HG03565 (cell line): ENCODE results near the gene TRIP10.
A peak's percentile ranks its signal among the peaks of the same experiment; 100 is the strongest.

ENCODE experiments used
- ATAC-seq: cut with Tn5 transposase; IDR thresholded peaks from one replicate; pipeline ENCODE4 v1.9.1; 2021; ENCODE audit warnings: mild to moderate bottlenecking, moderate library complexity; ENCODE audit not compliant: unreplicated experiment

TRIP10 gene

GRCh38 chr19:6725513-6726231 is 13.8 kb upstream of the TRIP10 start:
- no peak for ATAC-seq

GRCh38 chr19:6728346-6728745 is 11.1 kb upstream of the TRIP10 start:
- no peak for ATAC-seq

- no peak for ATAC-seq
Observed at GRCh38 chr19:6729573-6730152, 9.8 kb upstream of the TRIP10 start.

- ATAC-seq: no peak
Observed at GRCh38 chr19:6730153-6730804, 9.2 kb upstream of the TRIP10 start.

- no peak for ATAC-seq
Observed at GRCh38 chr19:6730941-6731670, 8.4 kb upstream of the TRIP10 start.

- no peak for ATAC-seq
Observed at GRCh38 chr19:6731822-6732221, 7.7 kb upstream of the TRIP10 start.

GRCh38 chr19:6732803-6733337 is 6.6 kb upstream of the TRIP10 start:
- ATAC-seq: no peak

- no peak for ATAC-seq
Observed at GRCh38 chr19:6733338-6734095, 6.0 kb upstream of the TRIP10 start.

- no peak for ATAC-seq
Observed at GRCh38 chr19:6734096-6734696, 5.3 kb upstream of the TRIP10 start.

- no peak for ATAC-seq
Observed at GRCh38 chr19:6735181-6735911, 4.1 kb upstream of the TRIP10 start.

- no peak for ATAC-seq
Observed at GRCh38 chr19:6736169-6736916, 3.1 kb upstream of the TRIP10 start.

GRCh38 chr19:6736917-6737283 is 2.6 kb upstream of the TRIP10 start:
- ATAC-seq: no peak

- peak; percentile 58 for ATAC-seq
Observed at GRCh38 chr19:6737284-6737872, 2.1 kb upstream of the TRIP10 start, which contains the start of gene GPR108. Gene GPR108 (minus strand): TSS chr19:6737580. CDS start chr19:6737576, 4 bp downstream.

GRCh38 chr19:6737873-6738786 is 1.4 kb upstream of the TRIP10 start:
- ATAC-seq: no peak

GRCh38 chr19:6738787-6739389 is 592 bp upstream of the TRIP10 start:
- no peak for ATAC-seq

GRCh38 chr19:6739883-6740588 is 556 bp downstream of the TRIP10 start:
- ATAC-seq: no peak
